Astrocyte of the hippocampus (primary cell): Measurements from ENCODE around the gene TBKBP1.
"Not testable (repeated sequence)": the region's sequence is repeated elsewhere in the genome, so short reads cannot be mapped to it uniquely, and the experiment has no call there.

Experiments
- DNase-seq: peaks from one replicate; pipeline ENCODE4 v3.0.0; 2011; ENCODE audit warnings: low read depth, low spot score

The TBKBP1 gene

DNA sequence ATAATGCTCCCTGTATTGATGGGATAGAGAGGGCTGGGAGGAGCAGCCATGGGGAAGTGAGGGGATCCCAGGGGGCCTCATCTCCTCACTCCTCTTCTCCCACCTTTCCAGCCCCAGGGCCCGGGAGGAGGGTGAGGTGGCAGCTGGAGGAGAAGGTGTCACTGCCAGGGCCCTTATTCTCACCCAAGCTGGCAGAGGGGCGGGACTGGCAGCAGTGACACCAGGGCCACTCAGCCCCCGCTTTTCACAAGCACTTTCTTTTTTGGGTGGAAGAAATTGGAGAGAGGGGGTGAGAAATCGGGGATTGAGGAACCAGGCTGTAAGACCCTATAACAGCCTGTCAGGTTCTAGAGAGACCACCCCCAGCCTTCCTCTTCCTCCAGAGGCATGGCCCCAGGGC, 36.7 kb downstream of the TBKBP1 start:
- DNase-seq: no peak

DNA sequence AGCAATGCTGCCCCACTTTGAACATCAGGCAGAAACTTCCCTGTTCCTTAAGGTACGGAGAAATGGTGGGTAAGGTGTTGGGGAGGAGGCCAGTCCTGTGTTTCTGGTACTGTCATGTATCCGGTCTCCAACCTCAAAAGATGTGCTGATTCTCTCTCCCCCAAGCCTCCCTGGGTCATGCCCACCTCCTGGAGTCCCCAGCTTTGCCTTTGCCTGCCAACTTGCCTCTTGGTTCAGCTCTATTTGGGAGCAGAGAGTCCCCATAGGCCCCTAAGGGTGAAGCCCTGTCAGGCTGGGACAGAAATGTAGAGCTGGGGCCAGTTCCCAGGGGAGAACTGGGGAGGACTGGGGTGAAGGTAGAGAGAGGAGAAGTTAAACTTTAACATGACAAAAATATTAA, 37.4 kb downstream of the TBKBP1 start:
- no peak for DNase-seq

DNA sequence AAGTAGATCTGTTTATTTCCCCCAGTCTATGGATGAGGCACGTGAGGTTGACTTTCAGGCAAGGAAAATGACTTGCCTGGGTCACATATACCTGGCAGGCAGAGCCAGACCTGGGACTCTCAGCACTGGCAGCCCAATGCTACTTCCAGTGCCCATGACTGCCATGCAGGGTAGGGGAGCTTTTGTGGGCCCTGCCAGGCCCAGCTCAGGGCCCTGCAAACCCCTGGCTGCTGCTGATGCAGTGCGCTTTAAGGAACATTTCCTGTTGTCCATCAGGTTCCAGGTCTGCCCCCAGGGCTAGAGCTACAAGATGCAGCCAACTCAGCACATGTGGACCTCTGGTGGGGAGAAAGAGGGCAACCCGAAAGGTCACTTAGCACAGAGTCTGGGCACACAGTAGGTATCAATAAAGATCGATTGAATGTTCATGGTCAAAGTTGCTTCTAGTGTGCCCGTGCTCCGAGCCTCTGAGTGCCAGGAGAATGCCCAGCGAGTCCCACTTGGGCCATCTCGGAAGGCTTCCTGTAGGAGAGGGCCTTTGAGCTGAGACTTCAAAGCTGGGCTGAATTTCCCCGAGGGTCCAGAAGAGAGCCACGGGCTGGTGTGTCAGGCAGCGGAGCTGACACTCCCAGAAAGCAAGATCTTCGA, 38.6 kb downstream of the TBKBP1 start:
- no peak for DNase-seq

DNA sequence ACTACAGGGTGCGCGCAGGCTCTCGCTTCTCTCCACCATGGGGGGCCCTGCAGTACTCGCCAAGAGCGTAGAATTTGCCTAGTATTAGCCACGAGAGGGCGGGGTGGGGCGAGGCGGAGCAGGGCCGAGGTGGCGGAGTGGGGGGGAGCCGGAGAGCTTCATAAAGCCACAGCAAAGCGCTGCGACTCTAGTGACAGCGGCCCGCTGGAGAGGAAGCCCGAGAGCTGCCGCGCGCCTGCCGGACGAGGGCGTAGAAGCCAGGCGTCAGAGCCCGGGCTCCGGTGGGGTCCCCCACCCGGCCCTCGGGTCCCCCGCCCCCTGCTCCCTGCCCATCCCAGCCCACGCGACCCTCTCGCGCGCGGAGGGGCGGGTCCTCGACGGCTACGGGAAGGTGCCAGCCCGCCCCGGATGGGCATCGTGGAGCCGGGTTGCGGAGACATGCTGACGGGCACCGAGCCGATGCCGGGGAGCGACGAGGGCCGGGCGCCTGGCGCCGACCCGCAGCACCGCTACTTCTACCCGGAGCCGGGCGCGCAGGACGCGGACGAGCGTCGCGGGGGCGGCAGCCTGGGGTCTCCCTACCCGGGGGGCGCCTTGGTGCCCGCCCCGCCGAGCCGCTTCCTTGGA, 39.2 kb downstream of the TBKBP1 start, which contains the start of gene TBX21:
Gene TBX21 (plus strand): TSS at position 190 of the 627 bp plus-strand sequence. CDS start 219 bp downstream, at position 409.
- DNase-seq: peak; percentile 59

DNA sequence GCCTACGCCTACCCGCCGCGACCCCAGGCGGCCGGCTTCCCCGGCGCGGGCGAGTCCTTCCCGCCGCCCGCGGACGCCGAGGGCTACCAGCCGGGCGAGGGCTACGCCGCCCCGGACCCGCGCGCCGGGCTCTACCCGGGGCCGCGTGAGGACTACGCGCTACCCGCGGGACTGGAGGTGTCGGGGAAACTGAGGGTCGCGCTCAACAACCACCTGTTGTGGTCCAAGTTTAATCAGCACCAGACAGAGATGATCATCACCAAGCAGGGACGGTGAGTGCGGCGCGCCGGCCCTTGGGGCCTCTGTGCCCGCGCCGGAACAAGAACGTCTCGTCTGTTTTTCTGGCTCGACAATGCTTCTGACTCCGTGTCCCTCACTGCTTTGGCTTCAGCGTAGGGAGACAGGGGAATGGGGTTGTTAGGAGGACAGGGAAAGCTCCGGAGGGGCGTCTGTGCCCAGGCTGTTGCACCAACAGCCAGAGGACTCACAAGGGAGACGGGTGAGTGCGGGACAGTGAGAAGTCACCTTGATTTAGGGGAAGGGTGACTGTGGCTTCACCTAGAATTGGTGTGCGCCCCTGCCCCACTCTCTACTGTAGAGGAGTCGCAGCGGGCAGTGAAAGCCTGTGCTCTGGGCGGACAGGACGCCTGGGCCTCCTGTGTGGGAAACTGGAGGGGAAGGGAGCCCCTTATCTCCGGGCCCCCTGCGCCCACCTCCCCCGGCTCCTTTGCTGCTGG, 39.9 kb downstream of the TBKBP1 start:
- DNase-seq: peak; percentile 23

DNA sequence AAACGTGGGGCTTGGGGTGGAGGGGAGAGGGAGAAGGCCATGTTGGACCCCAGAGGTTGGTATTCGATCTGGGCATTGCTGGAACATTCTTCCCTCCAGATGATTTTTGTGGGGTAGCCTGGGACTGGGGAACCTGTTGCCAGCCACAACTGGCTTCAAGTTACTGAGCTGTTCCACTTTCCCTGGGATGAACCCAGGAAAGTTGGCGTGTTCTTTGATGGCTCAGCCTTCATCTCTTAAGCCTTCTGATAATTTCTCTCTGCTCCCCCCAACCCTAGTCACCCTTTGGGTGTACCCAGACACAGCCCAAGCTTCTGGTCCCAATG, 41.1 kb downstream of the TBKBP1 start:
- DNase-seq: no peak

DNA sequence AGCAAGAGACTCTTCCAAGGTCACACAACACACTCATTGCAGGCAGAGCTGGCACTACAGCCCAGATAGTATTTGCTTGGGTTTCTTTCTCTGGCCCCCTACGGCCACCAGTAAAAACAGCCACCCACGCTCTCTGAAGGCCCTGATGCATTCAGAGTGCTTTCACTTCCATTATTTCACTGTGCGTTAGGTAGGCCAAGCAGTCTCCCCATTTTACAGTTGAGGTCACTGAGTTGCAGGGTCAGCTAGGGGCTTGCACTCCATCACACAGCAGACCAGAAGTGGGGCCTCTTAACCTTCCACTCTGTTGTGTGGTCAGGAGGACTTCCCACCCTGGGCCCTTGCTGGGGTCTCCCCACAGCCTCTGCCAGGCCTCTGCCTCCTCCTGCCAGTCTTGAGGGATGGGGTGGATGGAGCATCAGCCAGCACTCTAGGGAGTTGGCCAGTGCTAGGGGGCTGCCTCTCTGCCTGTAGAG, 41.6 kb downstream of the TBKBP1 start:
- no peak for DNase-seq

DNA sequence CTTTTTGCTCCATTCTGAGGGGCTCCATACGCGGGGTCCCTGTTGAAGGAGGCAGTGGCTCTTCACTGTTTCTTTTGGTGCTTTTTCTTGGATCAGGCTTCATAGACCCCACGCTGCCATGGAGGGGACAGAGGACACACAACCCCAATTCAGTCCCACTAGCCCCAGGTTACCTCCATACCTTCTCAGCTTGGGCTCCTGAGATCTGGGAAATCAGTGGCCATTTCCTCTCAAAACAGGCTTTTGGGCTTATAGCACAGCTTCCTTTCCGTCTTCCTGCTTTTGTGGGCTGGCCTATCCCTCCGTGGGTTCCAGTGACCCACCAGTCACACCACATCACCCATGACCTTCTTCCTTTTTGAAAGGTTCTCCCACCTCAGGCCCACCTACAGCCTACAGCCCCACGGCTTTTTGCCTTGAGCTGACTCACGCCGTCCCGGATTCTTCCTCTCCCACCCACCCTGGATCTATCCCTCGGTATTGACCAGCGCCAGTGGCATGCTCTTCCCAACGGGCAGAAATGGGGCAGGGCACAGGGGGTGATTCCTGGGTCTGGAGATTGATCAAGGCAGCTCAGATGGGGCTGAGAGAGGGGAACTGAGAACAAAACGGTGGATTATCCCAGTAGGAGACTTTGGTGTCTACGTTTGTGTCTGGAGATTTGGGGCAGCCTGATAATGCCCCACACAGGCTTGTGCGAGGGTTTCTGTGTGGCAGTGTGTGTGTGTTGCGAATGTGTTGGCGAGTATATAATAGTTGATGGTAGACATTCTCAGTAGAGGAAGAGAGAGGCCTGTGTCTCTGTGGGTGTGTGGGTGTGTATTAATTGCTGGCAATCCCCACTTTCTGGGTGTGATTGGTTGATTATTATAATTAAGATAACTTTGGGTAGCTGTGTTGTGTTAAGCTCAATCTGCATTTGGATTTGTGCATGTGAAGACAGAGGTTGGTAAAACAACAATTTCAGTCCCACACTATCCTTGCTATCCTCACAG, 42.8 kb downstream of the TBKBP1 start:
- DNase-seq: no peak

DNA sequence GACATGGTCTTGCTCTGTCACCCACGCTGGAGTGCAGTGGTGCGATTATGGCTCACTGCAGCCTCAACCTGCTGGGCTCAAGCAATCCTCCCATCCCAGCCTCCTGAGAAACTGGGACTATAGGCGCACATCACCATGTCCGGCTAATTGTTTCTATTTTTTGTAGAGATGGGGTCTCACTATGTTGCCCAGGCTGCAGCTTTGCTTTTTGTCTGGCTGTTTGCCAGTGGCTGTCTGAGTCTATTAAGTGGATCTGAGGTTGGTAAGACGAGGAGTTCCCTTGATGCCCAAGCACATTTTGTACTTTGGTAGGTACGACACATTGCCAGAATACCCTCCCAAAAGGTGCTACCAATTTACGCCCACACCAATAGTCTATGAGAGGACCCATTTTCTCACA, 44.2 kb downstream of the TBKBP1 start:
- DNase-seq: no peak

DNA sequence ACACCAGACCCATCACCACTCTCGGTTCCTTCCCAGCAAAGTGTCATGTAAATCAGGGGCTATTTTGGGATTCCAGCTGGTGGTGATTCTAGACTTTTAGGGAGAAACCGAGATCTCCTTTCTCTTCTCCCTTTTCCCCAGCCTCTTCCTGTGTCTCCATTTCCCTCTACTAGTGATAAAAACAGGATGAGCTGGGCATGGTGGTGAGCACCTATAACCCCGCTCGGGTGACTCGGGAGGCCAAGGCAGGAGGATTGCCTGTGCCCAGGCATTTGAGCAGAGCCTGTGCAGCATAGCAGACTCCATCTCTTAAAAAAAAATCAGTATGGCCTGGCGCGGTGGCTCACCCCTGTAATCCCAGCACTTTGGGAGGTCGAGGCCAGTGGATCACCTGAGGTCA, 45.2 kb downstream of the TBKBP1 start:
- no peak for DNase-seq

DNA sequence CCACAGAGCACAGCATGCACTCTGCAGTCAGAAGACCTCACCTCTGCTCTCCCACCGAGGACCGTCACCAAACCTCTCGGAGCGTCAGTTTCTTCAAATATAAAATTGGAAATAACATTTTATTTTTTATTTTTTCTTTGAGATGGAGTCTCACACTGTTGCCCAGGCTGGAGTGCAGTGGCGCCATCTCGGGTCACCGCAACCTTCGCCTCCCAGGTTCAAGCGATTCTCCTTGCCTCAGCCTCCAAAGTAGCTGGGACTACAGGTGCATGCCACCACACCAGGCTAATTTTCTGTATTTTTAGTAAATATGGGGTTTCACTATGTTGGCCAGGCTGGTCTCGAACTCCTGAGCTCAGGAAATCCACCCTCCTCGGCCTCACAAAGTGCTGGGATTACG, 46.0 kb downstream of the TBKBP1 start:
- DNase-seq: not testable (repeated sequence)

DNA sequence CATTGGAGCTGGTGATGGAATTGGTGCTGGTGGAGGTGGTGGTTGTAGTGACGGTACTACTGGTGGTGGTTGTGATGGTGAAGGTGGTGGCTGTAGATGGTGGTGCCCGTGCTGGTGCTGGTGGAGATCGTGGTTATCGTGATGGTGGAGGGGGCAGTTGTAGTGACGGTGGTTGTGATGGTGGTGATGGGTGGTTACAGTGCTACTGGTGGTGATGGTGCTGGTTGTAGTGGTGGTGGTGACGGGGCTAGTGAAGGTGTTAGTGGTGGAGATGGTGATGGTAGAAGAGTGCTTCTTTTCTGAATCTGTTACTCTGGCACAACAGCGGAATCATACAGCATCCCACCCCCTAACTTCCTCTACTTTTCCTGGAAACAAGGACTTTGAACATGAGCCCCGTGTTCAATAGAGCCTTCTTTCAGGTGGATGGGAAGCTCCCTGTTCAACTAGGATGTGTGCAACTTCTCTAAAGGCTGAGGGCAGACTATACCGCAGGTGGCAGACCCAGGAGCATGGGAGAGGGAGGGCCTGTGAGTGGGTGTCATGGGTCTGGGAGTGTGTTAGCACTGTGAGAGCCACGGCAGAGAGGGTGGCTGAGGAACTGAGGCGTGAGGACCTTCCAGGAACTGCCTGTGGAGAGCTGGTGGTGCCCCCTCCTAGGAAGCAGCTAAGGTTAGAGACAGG, 47.3 kb downstream of the TBKBP1 start:
- no peak for DNase-seq

DNA sequence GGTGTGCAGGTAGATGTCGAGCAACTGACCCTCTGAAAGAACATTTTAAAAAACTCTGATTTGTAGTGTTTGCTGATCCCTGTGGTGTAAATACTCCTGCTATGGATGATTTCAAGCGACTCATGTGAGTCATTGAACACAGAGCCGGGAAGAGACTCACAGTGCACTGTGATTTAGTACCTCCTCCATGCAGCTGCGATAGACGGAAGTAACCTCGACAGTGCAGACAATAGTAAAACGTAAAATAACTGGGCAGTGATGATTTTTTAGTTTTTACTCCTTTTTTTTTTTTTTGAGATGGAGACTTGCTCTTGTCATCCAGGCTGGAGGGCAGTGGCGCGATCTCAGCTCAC, 47.8 kb downstream of the TBKBP1 start:
- no peak for DNase-seq

DNA sequence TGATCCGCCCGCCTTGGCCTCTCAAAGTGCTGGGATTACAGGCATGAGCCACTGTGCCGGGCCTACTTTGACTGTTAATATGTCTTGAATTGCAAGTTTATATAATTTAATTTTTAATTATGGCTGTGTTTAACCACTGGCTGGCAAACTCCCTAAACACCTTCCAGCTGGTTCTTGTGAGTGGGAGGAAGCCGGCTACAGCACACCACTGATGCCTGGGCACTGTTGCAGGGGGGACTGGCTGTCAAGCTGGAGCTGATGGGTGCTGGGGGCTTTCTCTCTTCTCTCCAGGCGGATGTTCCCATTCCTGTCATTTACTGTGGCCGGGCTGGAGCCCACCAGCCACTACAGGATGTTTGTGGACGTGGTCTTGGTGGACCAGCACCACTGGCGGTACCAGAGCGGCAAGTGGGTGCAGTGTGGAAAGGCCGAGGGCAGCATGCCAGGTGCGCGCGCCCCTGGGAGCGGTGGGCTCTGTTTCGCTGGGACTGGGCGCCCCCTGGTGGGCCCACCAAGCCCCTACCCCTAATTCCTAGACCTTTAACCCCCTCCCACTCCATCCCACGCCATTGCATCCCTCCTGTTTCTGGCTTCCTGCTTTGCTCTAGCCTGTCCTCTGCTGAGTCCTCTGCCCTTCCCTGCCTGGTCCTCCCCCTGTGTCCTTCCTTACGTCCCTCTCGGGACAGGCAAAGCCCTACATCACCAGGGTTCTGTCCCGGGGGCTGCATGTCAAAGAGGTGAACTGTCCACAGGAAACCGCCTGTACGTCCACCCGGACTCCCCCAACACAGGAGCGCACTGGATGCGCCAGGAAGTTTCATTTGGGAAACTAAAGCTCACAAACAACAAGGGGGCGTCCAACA, 48.6 kb downstream of the TBKBP1 start:
- DNase-seq: peak; percentile 49

DNA sequence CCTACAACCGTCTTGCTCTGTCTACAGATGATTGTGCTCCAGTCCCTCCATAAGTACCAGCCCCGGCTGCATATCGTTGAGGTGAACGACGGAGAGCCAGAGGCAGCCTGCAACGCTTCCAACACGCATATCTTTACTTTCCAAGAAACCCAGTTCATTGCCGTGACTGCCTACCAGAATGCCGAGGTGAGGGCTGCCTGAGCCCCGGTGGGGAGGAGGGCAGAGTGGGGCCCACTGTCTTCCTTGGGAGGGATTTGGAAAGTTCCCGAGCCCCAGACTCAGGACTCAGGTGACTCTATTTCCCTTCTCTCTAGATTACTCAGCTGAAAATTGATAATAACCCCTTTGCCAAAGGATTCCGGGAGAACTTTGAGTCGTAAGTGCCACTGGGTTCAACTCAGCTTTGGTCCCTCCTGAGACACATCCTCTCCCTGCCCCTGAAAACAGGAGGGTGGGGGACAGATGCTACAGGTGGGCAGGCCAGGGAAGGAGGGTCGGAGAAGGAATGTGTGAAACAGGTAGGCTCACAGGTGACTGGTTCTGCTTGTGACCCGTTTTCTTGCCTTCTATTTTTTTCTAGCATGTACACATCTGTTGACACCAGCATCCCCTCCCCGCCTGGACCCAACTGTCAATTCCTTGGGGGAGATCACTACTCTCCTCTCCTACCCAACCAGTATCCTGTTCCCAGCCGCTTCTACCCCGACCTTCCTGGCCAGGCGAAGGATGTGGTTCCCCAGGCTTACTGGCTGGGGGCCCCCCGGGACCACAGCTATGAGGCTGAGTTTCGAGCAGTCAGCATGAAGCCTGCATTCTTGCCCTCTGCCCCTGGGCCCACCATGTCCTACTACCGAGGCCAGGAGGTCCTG, 50.4 kb downstream of the TBKBP1 start:
- DNase-seq: no peak

DNA sequence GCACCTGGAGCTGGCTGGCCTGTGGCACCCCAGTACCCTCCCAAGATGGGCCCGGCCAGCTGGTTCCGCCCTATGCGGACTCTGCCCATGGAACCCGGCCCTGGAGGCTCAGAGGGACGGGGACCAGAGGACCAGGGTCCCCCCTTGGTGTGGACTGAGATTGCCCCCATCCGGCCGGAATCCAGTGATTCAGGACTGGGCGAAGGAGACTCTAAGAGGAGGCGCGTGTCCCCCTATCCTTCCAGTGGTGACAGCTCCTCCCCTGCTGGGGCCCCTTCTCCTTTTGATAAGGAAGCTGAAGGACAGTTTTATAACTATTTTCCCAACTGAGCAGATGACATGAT, 51.0 kb downstream of the TBKBP1 start:
- DNase-seq: no peak

DNA sequence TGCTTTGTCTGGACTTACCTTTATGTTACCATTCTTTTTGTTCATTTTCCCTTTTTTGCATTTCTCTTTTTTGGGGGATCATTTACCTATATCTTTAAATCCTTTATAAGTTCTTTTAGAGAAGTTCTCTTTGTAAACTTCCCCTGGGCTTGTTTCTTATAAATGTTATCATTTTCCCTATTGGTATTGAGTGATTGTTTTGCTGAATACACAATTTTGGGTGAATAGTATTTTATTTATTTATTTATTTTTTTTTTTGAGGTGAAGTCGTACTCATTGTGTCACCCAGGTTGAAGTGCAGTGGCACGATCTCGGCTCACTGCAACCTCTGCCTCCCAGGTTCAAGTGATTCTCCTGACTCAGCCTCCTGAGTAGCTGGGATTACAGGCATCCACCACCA, 57.5 kb downstream of the TBKBP1 start:
- DNase-seq: no peak

DNA sequence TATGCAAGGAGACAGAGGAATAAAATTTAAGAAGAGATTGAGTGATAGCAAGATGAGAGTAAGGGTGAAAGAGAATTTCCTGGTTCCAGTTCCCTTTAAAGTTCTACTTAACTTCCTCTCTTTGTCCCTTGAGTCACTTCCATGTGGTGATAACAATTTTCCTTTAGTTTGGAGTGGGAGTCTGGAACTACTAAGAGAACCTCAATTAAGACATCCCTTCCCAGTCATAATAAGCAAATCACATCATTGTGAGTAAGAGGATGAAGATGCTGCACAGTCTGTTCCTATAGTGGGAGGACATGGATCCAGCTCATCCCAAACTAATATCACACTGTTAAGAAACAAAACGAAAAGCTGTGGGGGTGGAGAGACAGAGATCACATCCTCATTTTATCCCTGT, 63.4 kb downstream of the TBKBP1 start:
- DNase-seq: no peak

DNA sequence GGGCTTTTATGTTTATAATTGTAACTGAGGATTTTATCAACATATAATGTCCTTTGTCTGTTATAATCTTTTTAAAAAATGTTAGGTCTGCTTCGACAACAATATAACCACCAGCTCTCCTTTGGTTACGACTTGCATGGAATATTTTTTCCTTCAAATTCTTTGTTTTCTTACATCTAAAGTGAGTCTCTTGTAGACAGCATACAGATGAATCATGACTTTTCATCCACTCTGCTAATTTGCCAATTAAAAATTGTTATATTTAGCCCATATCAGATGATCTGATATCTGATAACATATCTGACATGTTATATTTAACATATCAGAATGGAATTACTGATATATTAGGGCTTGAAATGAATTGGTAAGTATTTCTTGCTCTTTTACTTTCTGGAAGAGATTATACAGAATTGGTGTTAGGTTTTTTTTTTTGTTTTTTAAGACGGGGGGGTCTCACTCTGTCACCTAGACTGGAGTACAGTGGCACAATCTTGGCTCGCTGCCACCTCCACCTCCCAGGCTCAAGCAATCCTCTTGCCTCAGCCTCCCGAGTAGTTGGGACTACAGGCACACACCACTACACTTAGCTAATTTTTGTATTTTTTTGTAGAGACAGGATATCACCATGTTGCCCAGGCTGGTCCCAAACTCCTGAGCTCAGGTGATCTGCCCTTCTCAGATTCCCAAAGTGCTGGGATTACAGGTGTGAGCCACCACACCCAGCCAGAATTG, 66.6 kb downstream of the TBKBP1 start:
- DNase-seq: no peak
